ENCODE measurements around the gene PKHD1.

The PKHD1 gene

DNA sequence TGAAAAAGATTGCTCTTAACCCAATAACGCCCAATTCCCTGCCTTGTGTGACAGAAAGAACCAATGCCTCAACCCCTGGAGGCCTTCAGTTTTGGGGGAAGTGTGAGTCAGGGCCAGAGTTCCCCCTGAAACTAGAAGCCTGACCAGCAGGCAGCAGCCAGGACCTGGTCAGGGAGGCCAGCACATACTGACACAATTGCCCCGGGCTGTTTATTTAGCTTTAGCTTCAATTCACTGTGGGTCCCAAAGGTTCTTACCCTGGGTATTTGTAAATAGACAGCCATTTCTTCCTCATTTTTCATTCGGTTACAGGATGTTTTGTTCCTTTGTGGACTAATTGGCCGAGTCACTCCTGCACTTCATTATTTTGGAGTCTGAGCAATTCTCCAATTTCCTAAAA is 195.6 kb downstream of the PKHD1 start:
- no peaks in the 10 kb centered on the region for H3K9me3 ChIP-seq (ENCODE audit: low read depth, low read length)
- no peak overlapping the region for H3K27ac ChIP-seq
- DNase-seq (ENCODE audit: low read depth, low spot score) = no peak
- TF ChIP-seq POLR2AphosphoS5 (IDR thresholded peaks at IDR 0.05; ENCODE audit: borderline replicate concordance, low read depth, low read length) = no peak
- no peaks in the 10 kb centered on the region for H3K36me3 ChIP-seq (ENCODE audit: insufficient read depth, low read length)
- H3K9ac ChIP-seq (ENCODE audit: insufficient read length) = no peak overlapping the region
- H3K4me3 ChIP-seq = no peak overlapping the region

GRCh38 chr6:51887859-51888258 is 199.6 kb downstream of the PKHD1 start:
- no peak for TF ChIP-seq POLR2AphosphoS5 (IDR thresholded peaks at IDR 0.05; ENCODE audit: borderline replicate concordance, low read depth, low read length)
- no peak for TF ChIP-seq EZH2 (IDR thresholded peaks at IDR 0.05)
- TF ChIP-seq FOXP2 (optimal IDR thresholded peaks at IDR 0.05; ENCODE audit: control extremely low read depth, extremely low read length, insufficient read depth) = no peak
- no peaks in the 10 kb centered on the region for H3K9me3 ChIP-seq (ENCODE audit: low read depth, low read length)
- H3K4me3 ChIP-seq = no peak overlapping the region
- H3K36me3 ChIP-seq (ENCODE audit: insufficient read depth, low read length) = peaks cover 7% of the 10 kb centered on the region; the same call in 1 of the 2 replicates
- H3K9ac ChIP-seq (ENCODE audit: insufficient read length) = no peak overlapping the region
- H3K27ac ChIP-seq = no peak overlapping the region
- DNase-seq (ENCODE audit: low read depth, low spot score) = no peak

GRCh38 chr6:51885957-51886356 is 201.5 kb downstream of the PKHD1 start:
- no peak for DNase-seq (ENCODE audit: low read depth, low spot score)
- no peak overlapping the region for H3K4me3 ChIP-seq
- H3K27ac ChIP-seq = no peak overlapping the region
- TF ChIP-seq POLR2AphosphoS5 (IDR thresholded peaks at IDR 0.05; ENCODE audit: borderline replicate concordance, low read depth, low read length) (no peak), EZH2 (IDR thresholded peaks at IDR 0.05) (no peak)
- peaks cover 7% of the 10 kb centered on the region; the same call in 1 of the 2 replicates for H3K36me3 ChIP-seq (ENCODE audit: insufficient read depth, low read length)
- H3K9ac ChIP-seq (ENCODE audit: insufficient read length) = no peak overlapping the region
- H3K9me3 ChIP-seq (ENCODE audit: low read depth, low read length) = no peaks in the 10 kb centered on the region

DNA sequence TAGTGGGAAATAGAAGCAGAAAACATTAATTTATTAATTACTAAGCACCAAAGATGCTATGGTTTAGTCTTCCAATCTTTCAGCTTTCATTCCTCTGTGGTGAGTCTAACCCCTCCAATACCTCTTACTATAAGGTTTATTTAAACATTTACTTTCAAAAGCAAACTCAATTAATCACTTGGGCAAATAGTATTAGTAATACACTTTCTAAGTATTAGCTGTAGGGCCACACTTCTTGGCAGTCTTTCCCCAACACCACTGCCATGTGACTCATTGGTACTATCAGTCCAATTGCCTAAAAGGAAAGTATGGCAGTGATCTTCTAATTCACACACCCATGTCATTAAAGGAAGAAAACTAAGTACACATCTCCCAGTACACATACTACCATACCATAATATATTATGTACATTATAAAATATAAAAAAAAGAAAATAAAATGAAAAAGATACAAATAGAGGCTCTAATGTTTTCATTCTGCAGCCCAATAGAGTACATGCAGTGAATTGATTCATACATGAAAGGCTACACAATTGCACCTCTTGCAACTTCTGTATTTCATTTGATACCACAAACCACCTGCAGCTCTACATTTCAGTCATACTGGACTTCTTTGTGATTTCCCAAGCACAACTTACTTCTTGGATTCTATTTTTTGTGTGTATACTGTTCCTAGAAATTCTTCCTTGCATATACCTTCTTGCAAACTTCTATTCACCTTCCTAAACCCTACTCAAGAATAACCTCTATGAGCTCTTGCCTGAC is 218.6 kb downstream of the PKHD1 start:
- TF ChIP-seq POLR2AphosphoS5 (IDR thresholded peaks at IDR 0.05; ENCODE audit: borderline replicate concordance, low read depth, low read length) = no peak
- TF ChIP-seq FOXP2 (optimal IDR thresholded peaks at IDR 0.05; ENCODE audit: control extremely low read depth, extremely low read length, insufficient read depth) = no peak
- no peak for TF ChIP-seq EZH2 (IDR thresholded peaks at IDR 0.05)
- Histone ChIP-seq H3K36me3 (ENCODE audit: insufficient read depth, low read length) (no peaks in the 10 kb centered on the region; the same call in 1 of the 2 replicates), H3K9me3 (ENCODE audit: low read depth, low read length) (no peaks in the 10 kb centered on the region), H3K27ac (no peak overlapping the region), H3K4me3 (no peak overlapping the region), H3K9ac (ENCODE audit: insufficient read length) (no peak overlapping the region)
- DNase-seq (ENCODE audit: low read depth, low spot score) = no peak

- Histone ChIP-seq H3K9me3 (ENCODE audit: low read depth, low read length) (no peaks in the 10 kb centered on the region), H3K9ac (ENCODE audit: insufficient read length) (no peak overlapping the region), H3K36me3 (ENCODE audit: insufficient read depth, low read length) (no peaks in the 10 kb centered on the region; the same call in 1 of the 2 replicates), H3K27ac (no peak overlapping the region), H3K4me3 (no peak overlapping the region)
- no peak for TF ChIP-seq EZH2 (IDR thresholded peaks at IDR 0.05)
- no peak for TF ChIP-seq FOXP2 (optimal IDR thresholded peaks at IDR 0.05; ENCODE audit: control extremely low read depth, extremely low read length, insufficient read depth)
- no peak for TF ChIP-seq POLR2AphosphoS5 (IDR thresholded peaks at IDR 0.05; ENCODE audit: borderline replicate concordance, low read depth, low read length)
- DNase-seq (ENCODE audit: low read depth, low spot score) = no peak
These were observed 220.5 kb downstream of the PKHD1 start for GRCh38 chr6:51866867-51867266.

- H3K36me3 ChIP-seq (ENCODE audit: insufficient read depth, low read length) = no peaks in the 10 kb centered on the region; the same call in 1 of the 2 replicates
- no peak overlapping the region for H3K4me3 ChIP-seq
- no peak overlapping the region for H3K27ac ChIP-seq
- TF ChIP-seq POLR2AphosphoS5 (IDR thresholded peaks at IDR 0.05; ENCODE audit: borderline replicate concordance, low read depth, low read length) = no peak
- no peak for TF ChIP-seq EZH2 (IDR thresholded peaks at IDR 0.05)
- no peak for TF ChIP-seq FOXP2 (optimal IDR thresholded peaks at IDR 0.05; ENCODE audit: control extremely low read depth, extremely low read length, insufficient read depth)
- no peak overlapping the region for H3K9ac ChIP-seq (ENCODE audit: insufficient read length)
- no peak for DNase-seq (ENCODE audit: low read depth, low spot score)
- H3K9me3 ChIP-seq (ENCODE audit: low read depth, low read length) = no peaks in the 10 kb centered on the region
These were observed 221.4 kb downstream of the PKHD1 start for GRCh38 chr6:51865996-51866395.

DNA sequence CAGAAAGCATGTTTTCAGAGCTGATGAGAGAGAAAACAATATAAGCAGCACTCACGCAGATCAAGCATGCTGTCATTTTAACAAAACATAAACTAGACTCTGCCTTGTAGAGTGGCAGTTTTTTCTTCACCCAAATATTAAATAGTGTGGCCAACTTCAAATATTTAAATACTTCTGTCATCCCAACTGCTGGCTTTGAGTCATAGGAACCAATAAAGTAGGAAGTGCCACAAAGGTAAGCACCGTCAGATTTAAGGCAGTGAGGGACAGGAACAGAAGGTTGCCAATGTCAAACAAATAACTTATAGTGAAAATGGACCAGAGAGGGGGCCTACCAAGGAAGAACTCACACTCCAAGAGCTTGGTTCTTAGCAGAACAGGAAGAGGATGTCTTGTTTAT is 222.2 kb downstream of the PKHD1 start:
- Histone ChIP-seq H3K36me3 (ENCODE audit: insufficient read depth, low read length) (no peaks in the 10 kb centered on the region; the same call in 1 of the 2 replicates), H3K27ac (no peak overlapping the region), H3K9me3 (ENCODE audit: low read depth, low read length) (no peaks in the 10 kb centered on the region), H3K9ac (ENCODE audit: insufficient read length) (no peak overlapping the region), H3K4me3 (no peak overlapping the region)
- no peak for DNase-seq (ENCODE audit: low read depth, low spot score)
- no peak for TF ChIP-seq FOXP2 (optimal IDR thresholded peaks at IDR 0.05; ENCODE audit: control extremely low read depth, extremely low read length, insufficient read depth)
- no peak for TF ChIP-seq POLR2AphosphoS5 (IDR thresholded peaks at IDR 0.05; ENCODE audit: borderline replicate concordance, low read depth, low read length)
- TF ChIP-seq EZH2 (IDR thresholded peaks at IDR 0.05) = no peak

DNA sequence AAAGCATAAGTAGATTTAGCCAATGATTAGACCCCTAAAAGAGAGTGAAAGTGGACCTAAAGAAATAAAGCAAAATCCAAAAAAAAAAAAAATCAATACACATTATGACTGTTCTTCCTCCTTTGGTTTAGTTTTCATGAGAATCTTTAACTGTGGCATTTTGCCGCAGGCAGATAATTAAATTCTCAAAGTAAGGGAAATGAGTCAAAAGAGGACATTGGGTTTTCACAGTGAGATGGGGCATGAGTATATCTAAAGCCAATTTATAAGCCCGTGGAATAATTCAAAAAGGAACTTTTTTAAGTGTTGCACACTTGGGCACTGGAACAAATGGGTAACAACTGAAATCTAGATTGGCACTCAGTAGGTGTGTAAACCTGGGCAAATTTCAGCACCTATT is 230.3 kb downstream of the PKHD1 start:
- no peak for TF ChIP-seq EZH2 (IDR thresholded peaks at IDR 0.05)
- TF ChIP-seq FOXP2 (optimal IDR thresholded peaks at IDR 0.05; ENCODE audit: control extremely low read depth, extremely low read length, insufficient read depth) = no peak
- TF ChIP-seq POLR2AphosphoS5 (IDR thresholded peaks at IDR 0.05; ENCODE audit: borderline replicate concordance, low read depth, low read length) = no peak
- Histone ChIP-seq H3K9ac (ENCODE audit: insufficient read length) (no peak overlapping the region), H3K27ac (0 out of 2 replicates have a peak overlapping the region, but pooled peaks have one; percentile 5), H3K36me3 (ENCODE audit: insufficient read depth, low read length) (peaks cover 21% of the 10 kb centered on the region), H3K9me3 (ENCODE audit: low read depth, low read length) (peaks cover 8% of the 10 kb centered on the region; the same call in 1 of the 2 replicates), H3K4me3 (no peak overlapping the region)
- no peak for DNase-seq (ENCODE audit: low read depth, low spot score)

GRCh38 chr6:51856508-51856907 is 230.9 kb downstream of the PKHD1 start:
- Histone ChIP-seq H3K9me3 (ENCODE audit: low read depth, low read length) (peaks cover 8% of the 10 kb centered on the region; the same call in 1 of the 2 replicates), H3K36me3 (ENCODE audit: insufficient read depth, low read length) (peaks cover 21% of the 10 kb centered on the region), H3K27ac (peak overlapping the region; percentile 63), H3K4me3 (no peak overlapping the region), H3K9ac (ENCODE audit: insufficient read length) (no peak overlapping the region)
- TF ChIP-seq POLR2AphosphoS5 (IDR thresholded peaks at IDR 0.05; ENCODE audit: borderline replicate concordance, low read depth, low read length) = no peak
- no peak for TF ChIP-seq EZH2 (IDR thresholded peaks at IDR 0.05)
- TF ChIP-seq FOXP2 (optimal IDR thresholded peaks at IDR 0.05; ENCODE audit: control extremely low read depth, extremely low read length, insufficient read depth) = no peak
- DNase-seq (ENCODE audit: low read depth, low spot score) = no peak

Data from SK-N-MC (cell line).